ENCODE data around the gene DNAJB8. TPM values are rescaled to one million over a fixed set of nuclear protein-coding genes. Genes with fewer than 3 reads are reported as not detected.

DNAJB8 gene
- total RNA-seq, 1 donor from 2014 or later, result not detected

GRCh38 chr3:128427175-128427857 is 39.4 kb downstream of the DNAJB8 start:
- H3K9me3 Mint-ChIP-seq (ENCODE audit: unreplicated experiment), result no peaks in the 10 kb centered on the region
- Histone ChIP-seq H4K20me1 (ENCODE audit: insufficient read depth, low read length) (no peaks in the 10 kb centered on the region), H2AFZ (ENCODE audit: low read depth, low read length) (no peak overlapping the region), H3K27me3 (ENCODE audit: insufficient read depth, low read length) (peaks cover 40% of the 10 kb centered on the region), H3K4me1 (ENCODE audit: insufficient read depth, low read length) (no peaks in the 10 kb centered on the region), H3K9me3 (ENCODE audit: insufficient read depth, low read depth, low read length) (no peaks in the 10 kb centered on the region), H3K4me3 (ENCODE audit: insufficient read depth, low read depth, low read length) (no peak overlapping the region), H3K79me2 (ENCODE audit: insufficient read depth, low read length) (no peaks in the 10 kb centered on the region), H3K27ac (ENCODE audit: low read depth, low read length) (no peak overlapping the region), H3K9ac (ENCODE audit: low read length) (no peak overlapping the region), H3K4me2 (ENCODE audit: low read length) (no peak overlapping the region), H3K36me3 (ENCODE audit: insufficient read depth, low read length) (no peaks in the 10 kb centered on the region)
- FAIRE-seq, result no peak
- H3K27me3 Mint-ChIP-seq (ENCODE audit: low read depth, unreplicated experiment), result peaks cover 82% of the 10 kb centered on the region
- H3K27ac Mint-ChIP-seq (ENCODE audit: unreplicated experiment), result no peak overlapping the region
- H3K4me3 Mint-ChIP-seq (ENCODE audit: unreplicated experiment), result no peak overlapping the region
- DNase-seq (ENCODE audit: low read depth), result no peak
- TF ChIP-seq, protein P1, sequence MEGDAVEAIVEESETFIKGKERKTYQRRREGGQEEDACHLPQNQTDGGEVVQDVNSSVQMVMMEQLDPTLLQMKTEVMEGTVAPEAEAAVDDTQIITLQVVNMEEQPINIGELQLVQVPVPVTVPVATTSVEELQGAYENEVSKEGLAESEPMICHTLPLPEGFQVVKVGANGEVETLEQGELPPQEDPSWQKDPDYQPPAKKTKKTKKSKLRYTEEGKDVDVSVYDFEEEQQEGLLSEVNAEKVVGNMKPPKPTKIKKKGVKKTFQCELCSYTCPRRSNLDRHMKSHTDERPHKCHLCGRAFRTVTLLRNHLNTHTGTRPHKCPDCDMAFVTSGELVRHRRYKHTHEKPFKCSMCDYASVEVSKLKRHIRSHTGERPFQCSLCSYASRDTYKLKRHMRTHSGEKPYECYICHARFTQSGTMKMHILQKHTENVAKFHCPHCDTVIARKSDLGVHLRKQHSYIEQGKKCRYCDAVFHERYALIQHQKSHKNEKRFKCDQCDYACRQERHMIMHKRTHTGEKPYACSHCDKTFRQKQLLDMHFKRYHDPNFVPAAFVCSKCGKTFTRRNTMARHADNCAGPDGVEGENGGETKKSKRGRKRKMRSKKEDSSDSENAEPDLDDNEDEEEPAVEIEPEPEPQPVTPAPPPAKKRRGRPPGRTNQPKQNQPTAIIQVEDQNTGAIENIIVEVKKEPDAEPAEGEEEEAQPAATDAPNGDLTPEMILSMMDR (IDR thresholded peaks at IDR 0.05; ENCODE audit: insufficient read depth, low read depth, low read length), result no peak
- no peak for TF ChIP-seq EZH2 (IDR thresholded peaks at IDR 0.05; ENCODE audit: insufficient read depth, low read length)
- no peaks in the 10 kb centered on the region for H3K36me3 Mint-ChIP-seq (ENCODE audit: low read depth, unreplicated experiment)
- H3K4me1 Mint-ChIP-seq (ENCODE audit: low read depth, unreplicated experiment), result no peaks in the 10 kb centered on the region

DNA sequence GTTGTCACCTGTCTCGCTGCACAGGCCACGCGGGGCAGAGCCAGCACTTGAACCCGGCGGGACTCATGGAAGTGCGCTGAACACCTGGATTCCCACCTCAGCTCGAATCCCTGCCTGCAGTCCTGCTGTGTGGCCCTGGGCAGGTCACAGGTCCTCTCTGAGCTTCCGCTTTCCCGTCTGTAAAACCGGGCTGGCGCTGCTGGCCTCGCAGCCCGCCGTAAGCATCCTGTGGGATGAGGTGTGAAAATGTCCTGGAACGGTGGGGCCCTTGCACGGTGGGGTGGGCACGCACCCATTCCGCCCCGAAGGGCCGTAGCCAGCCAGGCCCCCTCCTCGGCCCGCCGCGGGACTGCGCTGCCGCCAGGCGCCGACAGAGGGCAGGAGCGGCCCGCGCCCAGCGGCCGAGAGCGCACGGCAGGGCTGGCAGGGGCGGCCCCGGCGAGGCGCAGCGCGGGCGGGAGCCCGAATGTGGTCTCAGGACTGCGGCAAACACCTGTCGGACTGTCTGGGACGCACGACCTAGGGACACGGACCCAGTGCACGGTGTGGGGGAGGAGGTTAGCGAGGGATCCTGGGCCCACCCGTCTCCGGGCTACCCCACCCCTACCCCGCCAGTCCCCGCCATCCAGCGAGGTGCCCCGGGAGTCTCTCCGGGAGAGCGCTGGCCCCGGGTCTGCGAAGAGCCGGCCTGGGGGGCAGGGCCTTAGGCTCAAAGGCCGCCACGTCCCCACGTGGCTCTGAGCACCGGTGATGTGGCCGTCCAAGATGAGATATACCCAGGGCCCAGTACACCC is 40.4 kb downstream of the DNAJB8 start:
- FAIRE-seq (no peak), DNase-seq (ENCODE audit: low read depth) (no peak)
- Histone ChIP-seq H3K4me2 (ENCODE audit: low read length) (peak overlapping the region; percentile 82), H3K4me3 (ENCODE audit: insufficient read depth, low read depth, low read length) (no peak overlapping the region), H3K9ac (ENCODE audit: low read length) (no peak overlapping the region), H3K27ac (ENCODE audit: low read depth, low read length) (no peak overlapping the region), H3K36me3 (ENCODE audit: insufficient read depth, low read length) (no peaks in the 10 kb centered on the region), H3K4me1 (ENCODE audit: insufficient read depth, low read length) (no peaks in the 10 kb centered on the region), H3K27me3 (ENCODE audit: insufficient read depth, low read length) (peaks cover 30% of the 10 kb centered on the region), H4K20me1 (ENCODE audit: insufficient read depth, low read length) (no peaks in the 10 kb centered on the region), H3K79me2 (ENCODE audit: insufficient read depth, low read length) (no peaks in the 10 kb centered on the region), H3K9me3 (ENCODE audit: insufficient read depth, low read depth, low read length) (no peaks in the 10 kb centered on the region), H2AFZ (ENCODE audit: low read depth, low read length) (peak overlapping the region; percentile 75)
- Mint-ChIP-seq H3K36me3 (ENCODE audit: low read depth, unreplicated experiment) (no peaks in the 10 kb centered on the region), H3K4me1 (ENCODE audit: low read depth, unreplicated experiment) (no peaks in the 10 kb centered on the region), H3K27ac (ENCODE audit: unreplicated experiment) (no peak overlapping the region), H3K4me3 (ENCODE audit: unreplicated experiment) (no peak overlapping the region), H3K9me3 (ENCODE audit: unreplicated experiment) (no peaks in the 10 kb centered on the region), H3K27me3 (ENCODE audit: low read depth, unreplicated experiment) (peaks cover 77% of the 10 kb centered on the region)
- TF ChIP-seq, protein P1 (IDR thresholded peaks at IDR 0.05; ENCODE audit: insufficient read depth, low read depth, low read length), result peak; percentile 45
- TF ChIP-seq EZH2 (IDR thresholded peaks at IDR 0.05; ENCODE audit: insufficient read depth, low read length), result peak; percentile 16

GRCh38 chr3:128425846-128426127 is 40.9 kb downstream of the DNAJB8 start:
- TF ChIP-seq, protein P1 (IDR thresholded peaks at IDR 0.05; ENCODE audit: insufficient read depth, low read depth, low read length), result no peak
- TF ChIP-seq EZH2 (IDR thresholded peaks at IDR 0.05; ENCODE audit: insufficient read depth, low read length), result no peak
- Histone ChIP-seq H3K9me3 (ENCODE audit: insufficient read depth, low read depth, low read length) (no peaks in the 10 kb centered on the region), H3K4me2 (ENCODE audit: low read length) (peak overlapping the region; percentile 82), H3K36me3 (ENCODE audit: insufficient read depth, low read length) (no peaks in the 10 kb centered on the region), H3K4me1 (ENCODE audit: insufficient read depth, low read length) (no peaks in the 10 kb centered on the region), H3K79me2 (ENCODE audit: insufficient read depth, low read length) (no peaks in the 10 kb centered on the region), H3K9ac (ENCODE audit: low read length) (no peak overlapping the region), H4K20me1 (ENCODE audit: insufficient read depth, low read length) (no peaks in the 10 kb centered on the region), H3K4me3 (ENCODE audit: insufficient read depth, low read depth, low read length) (no peak overlapping the region), H3K27me3 (ENCODE audit: insufficient read depth, low read length) (peaks cover 26% of the 10 kb centered on the region), H3K27ac (ENCODE audit: low read depth, low read length) (no peak overlapping the region), H2AFZ (ENCODE audit: low read depth, low read length) (no peak overlapping the region)
- peaks cover 72% of the 10 kb centered on the region for H3K27me3 Mint-ChIP-seq (ENCODE audit: low read depth, unreplicated experiment)
- DNase-seq (ENCODE audit: low read depth) (no peak), FAIRE-seq (no peak)
- no peak overlapping the region for H3K27ac Mint-ChIP-seq (ENCODE audit: unreplicated experiment)
- H3K4me3 Mint-ChIP-seq (ENCODE audit: unreplicated experiment), result no peak overlapping the region
- no peaks in the 10 kb centered on the region for H3K9me3 Mint-ChIP-seq (ENCODE audit: unreplicated experiment)
- no peaks in the 10 kb centered on the region for H3K36me3 Mint-ChIP-seq (ENCODE audit: low read depth, unreplicated experiment)
- no peaks in the 10 kb centered on the region for H3K4me1 Mint-ChIP-seq (ENCODE audit: low read depth, unreplicated experiment)
